ENCODE data around the gene PRKCH.

- TF ChIP-seq EZH2phosphoT487 (conservative IDR thresholded peaks at IDR 0.05; ENCODE audit: low read length) (no peak), CTCF (IDR thresholded peaks at IDR 0.05; ENCODE audit: insufficient read depth, low read length, poor library complexity, severe bottlenecking) (no peak)
Observed at GRCh38 chr14:61420326-61420725, 98.9 kb downstream of the PRKCH start.

All from SU-DHL-6 (cell line).